HS-5 (cell line): ENCODE data around the gene C1S.
A peak's percentile ranks its signal among the peaks of the same experiment; 100 is the strongest.
"Not testable (repeated sequence)": the region's sequence is repeated elsewhere in the genome, so short reads cannot be mapped to it uniquely, and the experiment has no call there.

Source experiments
- DNase-seq: peaks from one replicate; pipeline ENCODE4 v3.0.0-alpha.2; 2012; ENCODE audit warnings: low read depth

C1S gene

GRCh38 chr12:7103837-7104584 is 43.5 kb downstream of the C1S start:
- no peak for DNase-seq

- DNase-seq, result no peak
These were observed 45.6 kb downstream of the C1S start for GRCh38 chr12:7106082-7106481.

- DNase-seq, result not testable (repeated sequence)
These were observed 46.7 kb downstream of the C1S start for GRCh38 chr12:7107181-7107580.

GRCh38 chr12:7107636-7108002 is 47.1 kb downstream of the C1S start:
- DNase-seq, result no peak

GRCh38 chr12:7108003-7108795 is 47.7 kb downstream of the C1S start:
- no peak for DNase-seq

- peak; percentile 68 for DNase-seq
These were observed 48.5 kb downstream of the C1S start, which contains the start of gene C1RL for GRCh38 chr12:7108796-7109571. Gene C1RL, minus strand, starts transcription at chr12:7109214. Its CDS starts 34 bp downstream, at chr12:7109180.

- DNase-seq, result no peak
These were observed 49.0 kb downstream of the C1S start for GRCh38 chr12:7109572-7109920.

- no peak for DNase-seq
These were observed 50.1 kb downstream of the C1S start for GRCh38 chr12:7110661-7111060.

- no peak for DNase-seq
These were observed 51.5 kb downstream of the C1S start for GRCh38 chr12:7112041-7112440.

- no peak for DNase-seq
These were observed 52.9 kb downstream of the C1S start for GRCh38 chr12:7113389-7113871.

GRCh38 chr12:7114008-7114407 is 53.5 kb downstream of the C1S start:
- no peak for DNase-seq

- DNase-seq, result no peak
These were observed 54.3 kb downstream of the C1S start for GRCh38 chr12:7114851-7115250.

- DNase-seq, result no peak
These were observed 55.7 kb downstream of the C1S start for GRCh38 chr12:7116196-7116595.

GRCh38 chr12:7116916-7117315 is 56.4 kb downstream of the C1S start:
- no peak for DNase-seq

- no peak for DNase-seq
These were observed 57.2 kb downstream of the C1S start for GRCh38 chr12:7117670-7118069.

GRCh38 chr12:7118881-7119280 is 58.4 kb downstream of the C1S start:
- DNase-seq, result no peak

- no peak for DNase-seq
These were observed 59.6 kb downstream of the C1S start for GRCh38 chr12:7120166-7120565.
